HepG2 (cell line): ENCODE data around the gene ATXN1L. TPM values are rescaled to one million over a fixed set of nuclear protein-coding genes. Genes with fewer than 3 reads are reported as not detected.

Experiments
- ATAD3A ChIP-seq: sonication (generic); formaldehyde crosslinking; IDR thresholded peaks from 2 replicates; pipeline ENCODE4 v1.4.0; 2020; ENCODE audit warnings: missing genetic modification reagents
- DNMT1 ChIP-seq: sonication (generic); formaldehyde crosslinking; IDR thresholded peaks from 2 replicates; pipeline ENCODE4 v1.5.1; 2020; ENCODE audit warnings: mild to moderate bottlenecking, missing genetic modification reagents
- EP300 ChIP-seq, 3 experiments: sonication (generic) in 1 of 3; formaldehyde crosslinking in 1 of 3; IDR thresholded peaks; 2 replicates each; pipeline versions ENCODE4 v1.5.1 to v1.6.1; 2011 to 2020; ENCODE audit warnings: low read depth in 2 of 3, low read length in 2 of 3, borderline replicate concordance in 1 of 3, improper control_type of control experiment in 1 of 3, mild to moderate bottlenecking in 1 of 3, missing genetic modification reagents in 1 of 3, moderate library complexity in 1 of 3
- HMG20B ChIP-seq: conservative IDR thresholded peaks from 2 replicates; pipeline ENCODE4 v1.6.1; 2016; ENCODE audit warnings: missing genetic modification reagents, missing compliant biosample characterization
- KAT7 ChIP-seq: IDR thresholded peaks from 2 replicates; pipeline ENCODE4 v1.6.1; 2018; ENCODE audit warnings: borderline replicate concordance, missing compliant biosample characterization
- MBNL3 ChIP-seq: fragments of 250-450 bp; sonication (Bioruptor Pico); conservative IDR thresholded peaks from 2 replicates; pipeline ENCODE4 v1.8.0; 2022; ENCODE audit warnings: mild to moderate bottlenecking, inconsistent platforms
- MTF1 ChIP-seq: sonication (generic); formaldehyde crosslinking; IDR thresholded peaks from 2 replicates; pipeline ENCODE4 v1.5.0; 2020; ENCODE audit warnings: missing genetic modification reagents
- PCBP2 ChIP-seq: fragments of 200-400 bp; formaldehyde crosslinking; optimal IDR thresholded peaks from 2 replicates; pipeline ENCODE3; 2018; ENCODE audit warnings: low read length, low read depth; ENCODE audit not compliant: poor library complexity, severe bottlenecking
- RBM22 ChIP-seq: fragments of 200-400 bp; formaldehyde crosslinking; optimal IDR thresholded peaks from 2 replicates; pipeline ENCODE3; 2017; ENCODE audit warnings: mild to moderate bottlenecking, low read length, moderate library complexity
- SIN3B ChIP-seq: fragments of 150-350 bp; IDR thresholded peaks from 2 replicates; pipeline ENCODE4 v1.6.1; 2014; ENCODE audit warnings: low read length
- SP5 ChIP-seq: IDR thresholded peaks from 2 replicates; pipeline ENCODE4 v1.6.1; 2016; ENCODE audit warnings: low read depth, borderline replicate concordance
- SRF ChIP-seq: IDR thresholded peaks from 2 replicates; pipeline ENCODE4 v1.6.1; 2011; ENCODE audit warnings: mild to moderate bottlenecking, low read depth, low read length, moderate library complexity
- ZBTB1 ChIP-seq: sonication (generic); formaldehyde crosslinking; IDR thresholded peaks from 2 replicates; pipeline ENCODE4 v1.4.0; 2020; ENCODE audit warnings: missing genetic modification reagents, borderline replicate concordance
- ZFP37 ChIP-seq: sonication (generic); formaldehyde crosslinking; IDR thresholded peaks from 2 replicates; pipeline ENCODE4 v1.4.0; 2020; ENCODE audit warnings: missing genetic modification reagents, borderline replicate concordance
- ZNF20 ChIP-seq: sonication (generic); formaldehyde crosslinking; IDR thresholded peaks from 2 replicates; pipeline ENCODE4 v1.4.0; 2020; ENCODE audit warnings: mild to moderate bottlenecking, moderate library complexity, missing genetic modification reagents
- ZNF546 ChIP-seq: sonication (generic); formaldehyde crosslinking; conservative IDR thresholded peaks from 2 replicates; pipeline ENCODE4 v1.8.1; 2023; ENCODE audit warnings: mild to moderate bottlenecking, missing genetic modification reagents
- ZNF850 ChIP-seq: sonication (generic); formaldehyde crosslinking; conservative IDR thresholded peaks from 2 replicates; pipeline ENCODE4 v1.9.0; 2021; ENCODE audit warnings: mild to moderate bottlenecking, missing genetic modification reagents
- polyA plus RNA-seq, 8 experiments: library from polyadenylated mRNA; depleted of rRNA in 3 of 8; stranded (reverse) in 7 of 8; unstranded in 1 of 8; fragments of >200 nt; fragmentation: Illumina TruSeq in 4 of 8; extraction: Trizol in 4 of 8; gene quantifications; 2 replicates each; pipeline versions ENCODE4 v1.2.1 to v1.2.3, GENCODE V29; 2011 to 2016; ENCODE audit warnings: low read depth in 4 of 8, missing spikeins in 1 of 8, mixed read lengths in 1 of 8; ENCODE audit not compliant: insufficient read depth in 1 of 8
- total RNA-seq, 5 experiments: library from RNA; depleted of rRNA; stranded (reverse); fragments of >200 nt; fragmentation: Illumina TruSeq; extraction: Trizol; gene quantifications; 2 replicates each; pipeline ENCODE4 v1.2.3, GENCODE V29; 2016; ENCODE audit warnings: low read depth in 1 of 5
- TF ChIP-seq, protein P1 (sequence below): sonication (generic); formaldehyde crosslinking; IDR thresholded peaks from 2 replicates; pipeline ENCODE4 v1.5.0; 2020; ENCODE audit warnings: mild to moderate bottlenecking, missing genetic modification reagents
- TF ChIP-seq, protein P2 (sequence below): sonication (generic); formaldehyde crosslinking; IDR thresholded peaks from 2 replicates; pipeline ENCODE4 v1.5.1; 2020; ENCODE audit warnings: mild to moderate bottlenecking, moderate library complexity, missing genetic modification reagents
- TF ChIP-seq, protein P3 (sequence below): sonication (generic); formaldehyde crosslinking; IDR thresholded peaks from 2 replicates; pipeline ENCODE4 v1.4.0; 2020; ENCODE audit warnings: missing genetic modification reagents
- TF ChIP-seq, protein P4 (sequence below): sonication (generic); formaldehyde crosslinking; IDR thresholded peaks from 2 replicates; pipeline ENCODE4; 2020; ENCODE audit warnings: missing genetic modification reagents, mild to moderate bottlenecking, borderline replicate concordance

ATXN1L gene
- total and polyA plus RNA-seq, 2 of the 13 experiments (the other 11 are each of a cell fraction or from before 2014, with no cell fraction given): 20.0 to 22.4 TPM

DNA sequence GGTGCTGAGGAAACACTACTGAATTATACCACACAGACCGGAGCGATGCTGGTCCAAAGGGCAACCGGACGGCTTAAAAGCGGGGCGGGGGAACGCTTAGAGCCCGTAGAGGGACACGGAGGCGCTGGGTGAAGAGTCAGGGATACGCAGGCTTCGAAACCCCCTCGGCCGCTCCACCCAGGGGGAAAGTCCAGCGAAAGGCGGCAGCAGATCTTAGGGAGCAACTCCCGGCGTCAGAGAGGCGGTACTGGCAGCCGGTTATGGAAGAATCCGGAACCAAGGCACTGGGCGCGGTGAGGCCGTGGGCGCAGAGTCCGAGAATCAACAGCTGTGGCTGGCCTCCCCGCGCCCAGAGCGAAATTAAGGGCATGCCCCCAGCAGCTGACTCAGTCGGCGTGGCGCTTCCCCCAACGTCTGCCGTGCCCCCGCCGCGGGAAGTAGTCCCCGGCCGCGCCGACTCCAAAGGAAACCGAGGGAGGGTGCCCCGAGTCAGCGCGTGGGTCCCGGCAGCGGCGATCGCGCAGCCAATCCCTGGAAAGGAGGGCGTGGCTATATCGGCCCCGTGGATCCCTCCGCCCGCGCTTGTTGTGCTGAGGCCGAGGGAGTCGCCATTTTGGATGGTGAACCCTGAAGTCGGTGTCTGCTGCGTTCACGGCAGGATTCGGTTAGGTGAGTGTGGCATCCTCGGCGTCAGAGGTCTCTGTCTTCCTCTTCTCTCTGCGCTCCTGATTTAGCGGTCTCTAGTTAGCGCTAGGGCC, 49.3 kb downstream of the ATXN1L start, which contains the start of gene IST1 (continued):
- TF ChIP-seq DNMT1 (no peak), KAT7 (CRISPR knock-in tag) (peak; percentile 96), SP5 (peak; percentile 66), SIN3B (no peak; the same call in 1 of the 2 replicates), ZBTB1 (no peak), RBM22 (no peak), ZNF850 (CRISPR knock-in tag) (peak; percentile 81), ZFP37 (CRISPR knock-in tag) (peak; percentile 69; the same call in 1 of the 2 replicates), PCBP2 (no peak), ZNF20 (CRISPR knock-in tag) (no peak; the same call in 1 of the 2 replicates), ATAD3A (CRISPR knock-in tag) (no peak), EP300 (IDR thresholded peaks at IDR 0.05; ENCODE audit: low read depth in 2 of 2, low read length in 2 of 2) (peak; percentile 27 to 54; a peak in 3 of 4 replicates), EP300 (CRISPR knock-in tag; IDR thresholded peaks at IDR 0.05; ENCODE audit: borderline replicate concordance) (peak; percentile 77), ZNF546 (CRISPR knock-in tag) (no peak), MBNL3 (CRISPR knock-in tag) (no peak), SRF (no peak; the same call in 1 of the 2 replicates), MTF1 (CRISPR knock-in tag) (peak; percentile 82; the same call in 1 of the 2 replicates), HMG20B (CRISPR knock-in tag) (peak; percentile 92)
- TF ChIP-seq, protein P1, sequence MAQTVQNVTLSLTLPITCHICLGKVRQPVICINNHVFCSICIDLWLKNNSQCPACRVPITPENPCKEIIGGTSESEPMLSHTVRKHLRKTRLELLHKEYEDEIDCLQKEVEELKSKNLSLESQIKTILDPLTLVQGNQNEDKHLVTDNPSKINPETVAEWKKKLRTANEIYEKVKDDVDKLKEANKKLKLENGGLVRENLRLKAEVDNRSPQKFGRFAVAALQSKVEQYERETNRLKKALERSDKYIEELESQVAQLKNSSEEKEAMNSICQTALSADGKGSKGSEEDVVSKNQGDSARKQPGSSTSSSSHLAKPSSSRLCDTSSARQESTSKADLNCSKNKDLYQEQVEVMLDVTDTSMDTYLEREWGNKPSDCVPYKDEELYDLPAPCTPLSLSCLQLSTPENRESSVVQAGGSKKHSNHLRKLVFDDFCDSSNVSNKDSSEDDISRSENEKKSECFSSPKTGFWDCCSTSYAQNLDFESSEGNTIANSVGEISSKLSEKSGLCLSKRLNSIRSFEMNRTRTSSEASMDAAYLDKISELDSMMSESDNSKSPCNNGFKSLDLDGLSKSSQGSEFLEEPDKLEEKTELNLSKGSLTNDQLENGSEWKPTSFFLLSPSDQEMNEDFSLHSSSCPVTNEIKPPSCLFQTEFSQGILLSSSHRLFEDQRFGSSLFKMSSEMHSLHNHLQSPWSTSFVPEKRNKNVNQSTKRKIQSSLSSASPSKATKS (CRISPR knock-in tag): peak; percentile 98
- TF ChIP-seq, protein P2, sequence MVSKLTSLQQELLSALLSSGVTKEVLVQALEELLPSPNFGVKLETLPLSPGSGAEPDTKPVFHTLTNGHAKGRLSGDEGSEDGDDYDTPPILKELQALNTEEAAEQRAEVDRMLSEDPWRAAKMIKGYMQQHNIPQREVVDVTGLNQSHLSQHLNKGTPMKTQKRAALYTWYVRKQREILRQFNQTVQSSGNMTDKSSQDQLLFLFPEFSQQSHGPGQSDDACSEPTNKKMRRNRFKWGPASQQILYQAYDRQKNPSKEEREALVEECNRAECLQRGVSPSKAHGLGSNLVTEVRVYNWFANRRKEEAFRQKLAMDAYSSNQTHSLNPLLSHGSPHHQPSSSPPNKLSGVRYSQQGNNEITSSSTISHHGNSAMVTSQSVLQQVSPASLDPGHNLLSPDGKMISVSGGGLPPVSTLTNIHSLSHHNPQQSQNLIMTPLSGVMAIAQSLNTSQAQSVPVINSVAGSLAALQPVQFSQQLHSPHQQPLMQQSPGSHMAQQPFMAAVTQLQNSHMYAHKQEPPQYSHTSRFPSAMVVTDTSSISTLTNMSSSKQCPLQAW: peak; percentile 91
- TF ChIP-seq, protein P3, sequence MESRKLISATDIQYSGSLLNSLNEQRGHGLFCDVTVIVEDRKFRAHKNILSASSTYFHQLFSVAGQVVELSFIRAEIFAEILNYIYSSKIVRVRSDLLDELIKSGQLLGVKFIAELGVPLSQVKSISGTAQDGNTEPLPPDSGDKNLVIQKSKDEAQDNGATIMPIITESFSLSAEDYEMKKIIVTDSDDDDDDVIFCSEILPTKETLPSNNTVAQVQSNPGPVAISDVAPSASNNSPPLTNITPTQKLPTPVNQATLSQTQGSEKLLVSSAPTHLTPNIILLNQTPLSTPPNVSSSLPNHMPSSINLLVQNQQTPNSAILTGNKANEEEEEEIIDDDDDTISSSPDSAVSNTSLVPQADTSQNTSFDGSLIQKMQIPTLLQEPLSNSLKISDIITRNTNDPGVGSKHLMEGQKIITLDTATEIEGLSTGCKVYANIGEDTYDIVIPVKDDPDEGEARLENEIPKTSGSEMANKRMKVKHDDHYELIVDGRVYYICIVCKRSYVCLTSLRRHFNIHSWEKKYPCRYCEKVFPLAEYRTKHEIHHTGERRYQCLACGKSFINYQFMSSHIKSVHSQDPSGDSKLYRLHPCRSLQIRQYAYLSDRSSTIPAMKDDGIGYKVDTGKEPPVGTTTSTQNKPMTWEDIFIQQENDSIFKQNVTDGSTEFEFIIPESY (CRISPR knock-in tag): peak; percentile 80
- TF ChIP-seq, protein P4, sequence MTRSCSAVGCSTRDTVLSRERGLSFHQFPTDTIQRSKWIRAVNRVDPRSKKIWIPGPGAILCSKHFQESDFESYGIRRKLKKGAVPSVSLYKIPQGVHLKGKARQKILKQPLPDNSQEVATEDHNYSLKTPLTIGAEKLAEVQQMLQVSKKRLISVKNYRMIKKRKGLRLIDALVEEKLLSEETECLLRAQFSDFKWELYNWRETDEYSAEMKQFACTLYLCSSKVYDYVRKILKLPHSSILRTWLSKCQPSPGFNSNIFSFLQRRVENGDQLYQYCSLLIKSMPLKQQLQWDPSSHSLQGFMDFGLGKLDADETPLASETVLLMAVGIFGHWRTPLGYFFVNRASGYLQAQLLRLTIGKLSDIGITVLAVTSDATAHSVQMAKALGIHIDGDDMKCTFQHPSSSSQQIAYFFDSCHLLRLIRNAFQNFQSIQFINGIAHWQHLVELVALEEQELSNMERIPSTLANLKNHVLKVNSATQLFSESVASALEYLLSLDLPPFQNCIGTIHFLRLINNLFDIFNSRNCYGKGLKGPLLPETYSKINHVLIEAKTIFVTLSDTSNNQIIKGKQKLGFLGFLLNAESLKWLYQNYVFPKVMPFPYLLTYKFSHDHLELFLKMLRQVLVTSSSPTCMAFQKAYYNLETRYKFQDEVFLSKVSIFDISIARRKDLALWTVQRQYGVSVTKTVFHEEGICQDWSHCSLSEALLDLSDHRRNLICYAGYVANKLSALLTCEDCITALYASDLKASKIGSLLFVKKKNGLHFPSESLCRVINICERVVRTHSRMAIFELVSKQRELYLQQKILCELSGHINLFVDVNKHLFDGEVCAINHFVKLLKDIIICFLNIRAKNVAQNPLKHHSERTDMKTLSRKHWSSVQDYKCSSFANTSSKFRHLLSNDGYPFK (CRISPR knock-in tag): peak; percentile 93
